Measurements from ENCODE around the gene LTB.

LTB gene

DNA sequence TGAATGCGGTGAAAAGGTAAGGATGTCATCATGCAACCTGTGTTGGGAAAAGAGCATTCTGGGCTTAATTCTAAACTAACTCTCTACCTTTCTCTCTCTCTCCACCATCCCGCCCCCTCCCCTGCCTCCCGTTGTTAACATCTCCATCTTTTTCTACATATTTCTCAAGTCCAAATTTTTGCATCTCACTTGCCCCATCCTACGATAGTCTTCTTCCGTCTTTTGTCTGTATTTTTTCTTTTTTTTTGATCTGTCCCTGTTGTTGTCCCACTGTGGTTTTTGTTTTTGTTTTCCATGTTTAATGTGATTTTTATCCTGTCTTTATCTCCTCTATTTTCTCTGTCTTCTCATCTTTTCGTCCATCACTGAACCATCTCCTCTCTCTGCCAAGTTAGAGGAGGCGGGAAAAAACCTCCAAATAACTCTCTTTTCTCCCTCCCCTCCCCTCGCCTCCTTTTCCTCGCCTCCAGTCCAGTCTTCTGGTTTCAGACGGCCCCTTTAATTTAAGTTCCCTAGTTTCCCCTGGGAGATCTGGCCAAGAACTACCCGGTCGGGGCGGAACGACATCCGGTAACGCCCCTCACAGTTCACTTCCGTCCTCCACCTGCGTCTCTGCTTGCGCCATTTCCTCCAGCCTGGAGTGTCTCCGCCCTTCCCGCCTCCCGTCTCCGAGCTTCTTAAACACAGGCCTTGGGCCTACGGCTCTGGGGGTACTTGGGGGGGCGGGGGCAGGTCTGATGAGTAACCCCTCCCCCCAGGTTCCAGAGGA, 35.1 kb downstream of the LTB start, which contains the start of gene NFKBIL1:
Gene NFKBIL1, plus strand, starts transcription at position 651 of the 769 bp plus-strand sequence. Its CDS starts 87 bp downstream, at position 738.
- peak; percentile 91 for DNase-seq

DNA sequence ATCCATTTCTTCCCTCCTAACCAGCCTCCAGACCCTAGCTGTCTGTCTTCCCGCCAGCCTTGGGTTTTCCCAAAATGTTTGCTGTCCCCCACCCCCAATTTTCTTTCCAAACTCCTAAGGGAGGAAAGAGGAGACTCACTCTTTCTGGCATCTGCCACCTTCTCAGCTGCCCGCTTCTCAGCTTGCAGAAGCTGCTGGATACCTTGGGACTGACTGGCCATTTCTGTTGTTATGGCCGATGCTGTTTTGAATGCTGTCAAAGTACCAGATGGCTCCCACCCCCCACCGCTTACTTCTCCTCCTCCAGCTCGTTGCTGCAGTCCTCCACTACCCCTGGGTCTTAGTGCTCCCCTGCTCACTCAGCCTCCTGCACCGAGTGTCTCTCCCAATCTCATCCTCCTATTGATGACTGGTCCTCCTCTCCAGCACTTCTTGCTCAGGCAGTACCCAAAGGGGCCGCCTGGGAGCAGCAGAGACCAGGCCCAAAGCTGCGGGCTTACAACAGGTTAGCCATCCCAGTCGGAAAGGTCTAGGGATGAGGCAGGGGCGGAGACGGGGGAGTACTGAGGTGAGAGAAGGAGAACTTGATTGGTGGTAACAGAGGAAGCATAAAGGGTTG, 35.8 kb downstream of the LTB start, which contains the start of gene ATP6V1G2:
Gene ATP6V1G2, minus strand, starts transcription at position 270 of the 619 bp plus-strand sequence. Its CDS starts 49 bp downstream, at position 221.
- DNase-seq = peak; percentile 85

DNA sequence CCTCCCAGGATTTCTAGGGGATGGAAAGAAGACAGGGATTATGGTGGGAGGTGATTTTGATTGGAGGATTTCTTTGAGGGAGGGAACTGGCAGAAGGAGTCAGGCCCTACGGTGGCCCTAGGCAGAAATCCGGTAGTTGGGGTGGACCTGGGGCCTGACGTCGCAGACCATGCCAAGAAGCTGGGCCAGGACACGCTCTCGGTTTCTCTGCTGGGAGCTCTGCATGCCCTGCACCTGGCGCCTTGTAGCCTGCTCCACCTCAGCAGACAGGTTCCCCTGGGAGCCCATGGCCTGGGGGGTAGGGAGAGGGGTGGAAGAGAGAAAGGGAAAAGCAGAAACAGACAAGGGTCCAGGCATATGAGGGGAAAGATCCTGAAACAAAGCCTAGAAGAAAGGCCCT, 36.9 kb downstream of the LTB start:
- DNase-seq = no peak

DNA sequence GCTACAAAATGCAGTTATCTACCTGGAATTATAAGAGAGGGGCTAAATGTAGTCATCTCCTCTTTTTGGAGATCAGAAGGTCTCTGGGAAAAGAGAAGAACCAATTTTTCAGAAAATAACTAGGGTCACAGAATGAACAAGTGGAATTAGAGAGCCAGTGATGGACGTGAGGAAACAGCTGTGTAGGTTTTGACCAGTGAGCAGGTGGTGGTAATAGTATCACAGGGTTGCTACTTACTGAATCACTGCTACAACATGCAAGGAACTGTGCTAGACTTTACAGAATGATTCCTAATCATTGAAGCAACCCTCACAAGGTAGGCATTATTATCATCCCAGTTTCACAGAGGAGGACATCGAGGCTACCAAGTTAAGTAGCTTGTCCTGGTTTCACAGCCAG, 37.5 kb downstream of the LTB start:
- no peak for DNase-seq

DNA sequence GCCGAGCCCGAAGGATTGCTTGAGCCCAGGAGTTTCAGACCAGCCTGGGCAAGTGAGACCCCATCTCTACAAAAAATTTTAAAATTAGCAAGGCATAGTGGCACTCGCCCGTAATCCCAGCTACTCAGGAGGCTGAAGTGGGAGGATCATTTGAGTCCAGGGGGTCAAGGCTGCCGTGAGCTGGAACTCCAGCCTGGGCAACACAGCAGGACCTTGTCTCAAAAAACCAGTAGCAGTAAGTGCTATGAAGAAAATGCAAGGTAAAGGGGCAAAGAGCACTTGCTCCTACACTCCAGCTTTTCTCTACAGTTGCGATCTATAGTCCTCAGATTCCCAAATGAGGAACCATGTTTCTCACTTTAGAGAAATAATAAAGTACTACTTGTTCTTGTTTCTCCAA, 38.6 kb downstream of the LTB start:
- DNase-seq = no peak

DNA sequence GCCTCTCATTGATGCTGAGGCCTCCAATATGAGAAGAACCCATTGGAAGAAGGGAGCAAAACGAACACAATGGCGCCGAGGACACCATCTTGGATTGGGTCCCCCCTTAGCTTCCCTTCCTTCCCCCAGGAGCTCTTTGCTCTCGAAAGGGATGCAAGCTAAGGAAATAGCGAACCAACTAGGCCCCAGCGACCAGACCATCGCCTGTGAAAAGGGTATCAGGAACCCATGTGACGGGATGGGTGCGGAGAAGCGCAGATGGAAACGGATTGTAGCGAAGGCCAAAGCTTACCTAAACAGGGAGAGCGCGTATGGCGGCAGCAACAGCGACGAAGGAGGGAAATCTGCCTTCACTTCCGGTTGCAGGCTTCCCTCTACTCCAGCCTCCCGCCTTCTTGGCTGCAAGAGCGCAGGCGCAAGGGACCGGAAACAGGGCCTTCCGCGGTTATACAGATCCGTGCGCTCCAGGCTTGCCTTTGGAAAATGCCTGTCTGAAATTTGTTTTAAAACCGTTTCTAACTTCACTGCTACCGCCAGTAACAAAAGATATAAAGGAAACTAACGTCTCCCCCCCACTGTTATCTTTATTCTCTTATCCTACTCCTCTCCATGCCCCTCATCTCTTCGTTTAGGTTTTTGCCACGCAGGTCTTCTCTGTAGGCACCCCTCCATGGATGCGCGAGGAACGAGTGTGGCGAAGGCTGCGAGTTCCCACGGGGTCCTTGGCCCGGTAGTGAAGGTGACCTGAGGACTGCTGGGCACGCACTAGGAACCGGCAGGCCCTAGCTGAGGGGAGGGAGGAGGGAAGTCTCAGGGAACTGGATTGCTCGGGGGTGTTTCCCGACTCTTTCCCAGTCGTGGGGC, 40.3 kb downstream of the LTB start, which contains the start of gene DDX39B:
Gene DDX39B, minus strand, starts transcription at position 346 of the 864 bp plus-strand sequence. CDS start 1,471 bp downstream, outside the sequence.
- DNase-seq = peak; percentile 95

DNA sequence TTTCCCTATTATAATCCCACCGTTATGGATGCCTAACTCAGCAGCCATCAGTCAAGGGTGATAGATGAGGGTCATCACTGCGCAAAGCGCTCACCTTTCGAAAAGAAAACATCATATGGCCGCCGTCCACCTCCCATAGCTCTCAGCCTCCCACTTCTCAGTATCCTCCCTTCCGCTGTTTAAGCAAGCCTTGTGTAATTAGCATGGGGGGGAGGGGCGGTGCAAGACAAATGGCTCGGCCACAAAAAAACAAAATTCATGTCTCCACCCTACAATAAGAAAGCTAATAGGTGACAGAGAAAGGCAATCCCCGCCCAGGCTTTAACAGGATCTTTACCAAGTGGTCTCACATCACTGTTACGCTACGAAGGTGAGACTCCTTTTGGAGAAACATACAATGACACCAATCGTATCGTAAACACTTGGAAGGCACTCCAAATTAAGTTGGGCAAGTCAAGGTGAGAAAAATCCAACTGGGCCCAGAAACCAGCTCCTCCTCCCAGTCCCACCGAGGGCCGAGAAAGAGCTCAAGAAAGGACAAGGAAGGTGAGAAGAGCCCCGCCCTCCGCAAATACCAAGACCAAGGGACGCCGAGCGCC, 41.1 kb downstream of the LTB start:
- peak; percentile 71 for DNase-seq

DNA sequence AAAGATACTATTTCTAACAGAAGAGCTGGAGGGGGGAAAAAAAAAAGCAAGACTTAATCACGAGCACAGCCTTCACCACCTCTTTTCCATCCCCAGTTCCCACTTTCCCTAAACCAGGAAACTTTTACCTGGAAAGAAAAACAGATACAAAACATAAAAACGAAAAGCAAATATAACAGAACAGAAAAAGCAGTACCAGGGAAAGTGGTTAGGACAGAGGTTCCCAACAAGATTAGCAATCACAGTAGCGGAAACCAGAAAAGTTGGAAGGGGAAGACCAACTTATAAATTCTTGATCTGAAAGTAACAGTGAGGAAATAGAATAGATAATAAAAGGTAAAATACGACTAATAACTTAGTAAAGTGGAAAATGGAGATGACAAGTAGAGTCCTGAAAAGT, 41.6 kb downstream of the LTB start:
- no peak for DNase-seq

DNA sequence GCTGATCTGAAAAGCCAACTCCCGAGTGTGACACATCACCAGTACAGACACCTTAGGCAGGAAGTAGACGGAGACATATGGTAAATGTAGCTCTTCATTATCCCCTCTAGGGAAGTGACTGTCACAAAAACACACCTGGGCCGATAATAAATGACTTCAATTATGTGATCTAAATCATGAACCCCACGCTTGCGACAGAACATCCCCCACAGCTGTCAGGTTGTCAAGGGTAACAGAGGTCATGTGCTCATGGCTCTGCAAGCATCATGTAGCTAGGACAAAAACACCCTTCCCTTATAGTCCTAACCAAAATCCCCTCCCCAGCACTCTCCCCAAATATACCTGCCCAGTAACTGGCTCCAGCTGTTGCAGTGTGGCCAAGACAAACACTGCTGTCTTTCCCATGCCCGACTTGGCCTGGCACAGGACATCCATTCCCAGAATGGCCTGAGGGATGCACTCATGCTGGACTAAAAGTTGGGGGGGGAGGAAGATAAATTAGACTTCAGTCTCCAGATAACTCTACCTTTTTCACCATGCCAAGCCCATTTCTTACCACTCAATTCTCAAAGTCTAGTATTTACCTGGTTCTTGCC, 43.3 kb downstream of the LTB start:
- DNase-seq = no peak

DNA sequence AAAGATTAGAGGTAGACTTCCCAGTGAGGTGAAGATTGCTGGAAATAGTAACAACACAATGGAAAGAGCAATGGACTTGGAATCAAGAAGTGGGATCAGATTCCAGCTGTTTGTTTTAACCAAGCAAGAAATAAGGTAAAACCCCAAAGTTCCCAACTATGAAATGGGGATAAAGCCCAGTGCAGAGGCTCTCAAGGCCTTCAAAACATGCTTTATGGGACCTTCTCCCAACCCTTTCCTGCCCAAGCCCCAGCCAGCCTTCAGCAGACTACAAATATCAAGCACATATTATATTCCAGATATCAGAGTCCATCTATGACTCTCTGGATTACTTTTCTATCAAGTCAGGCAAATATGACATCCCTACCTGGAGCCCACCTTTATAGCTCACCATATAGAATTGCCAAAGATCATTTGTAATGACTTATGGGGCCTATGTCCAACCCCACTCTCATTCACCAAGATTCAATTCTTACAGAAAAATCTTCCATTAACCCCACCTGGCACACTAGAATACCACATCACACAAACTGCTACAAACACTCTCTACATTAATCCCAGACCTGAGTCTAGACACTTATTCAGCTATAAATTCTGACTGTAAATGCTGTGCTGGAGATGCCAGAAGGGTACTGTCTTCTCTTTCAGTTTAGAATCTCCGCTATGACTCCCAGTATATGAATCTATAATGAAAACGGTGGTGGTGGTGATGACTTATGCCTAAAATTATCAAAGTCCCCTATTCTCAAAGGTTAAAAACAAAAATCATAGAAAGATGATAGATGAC, 46.5 kb downstream of the LTB start:
- DNase-seq = no peak

DNA sequence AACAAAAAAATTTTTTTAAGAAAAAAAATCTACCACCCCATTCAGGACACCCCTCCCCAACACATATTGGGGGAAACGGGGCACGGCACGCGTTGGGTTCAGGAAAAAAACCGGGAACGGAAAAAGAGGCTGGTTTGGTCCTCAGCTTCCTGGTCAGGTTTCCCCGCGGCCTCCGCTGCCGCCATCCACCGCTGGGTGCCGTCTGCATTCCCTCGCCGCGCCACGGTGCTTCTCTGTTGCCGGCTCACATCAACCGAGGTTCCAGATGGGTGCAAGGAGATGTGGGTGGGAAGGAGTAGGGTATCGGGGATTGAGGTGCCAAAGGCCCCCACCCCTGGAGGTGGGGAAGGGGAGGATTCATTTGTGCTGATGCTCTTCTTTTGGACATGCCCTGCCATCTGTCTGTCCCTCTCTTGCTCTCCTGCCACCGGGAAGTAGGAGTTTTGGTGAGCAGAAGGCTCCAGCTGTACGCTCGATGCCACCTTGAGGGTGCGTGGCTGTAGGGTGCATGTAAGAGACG, 47.6 kb downstream of the LTB start:
- DNase-seq = no peak

DNA sequence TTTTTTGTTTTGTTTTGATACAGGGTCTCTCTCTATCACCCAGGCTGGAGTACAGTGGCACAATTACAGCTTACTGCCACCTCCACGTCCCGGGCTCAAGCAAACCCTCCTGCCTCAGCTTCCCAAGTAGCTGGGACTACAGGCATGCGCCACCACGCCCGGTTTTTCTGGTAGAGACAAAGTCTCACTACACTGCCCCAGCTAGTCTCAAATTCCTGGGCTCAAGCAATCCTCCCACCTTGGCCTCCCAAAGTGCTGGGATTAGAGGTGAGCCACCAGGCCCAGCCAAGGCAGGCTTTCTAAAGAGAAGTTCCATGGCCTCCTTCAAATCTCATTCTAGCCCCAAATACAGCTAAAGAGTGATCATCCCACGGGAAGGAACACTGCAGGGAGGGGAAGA, 48.2 kb downstream of the LTB start:
- DNase-seq = no peak

DNA sequence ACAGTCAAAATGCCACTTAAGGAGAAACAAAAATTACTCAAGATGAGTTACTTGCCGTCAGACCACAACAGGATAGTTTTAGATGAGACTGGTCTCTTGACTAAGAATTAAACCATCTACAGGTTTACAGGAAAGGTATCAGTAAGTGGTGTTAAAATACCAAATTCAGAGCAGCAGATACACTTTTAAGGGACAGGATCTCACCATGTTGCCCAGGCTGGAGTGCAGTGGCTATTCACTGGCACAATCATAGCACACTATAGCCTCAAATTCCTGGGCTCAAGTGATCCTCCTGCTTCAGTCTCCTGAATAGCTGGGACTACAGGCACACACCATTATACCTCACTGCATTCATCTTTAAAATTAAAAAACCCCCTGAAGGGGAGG, 48.8 kb downstream of the LTB start:
- DNase-seq = no peak

DNA sequence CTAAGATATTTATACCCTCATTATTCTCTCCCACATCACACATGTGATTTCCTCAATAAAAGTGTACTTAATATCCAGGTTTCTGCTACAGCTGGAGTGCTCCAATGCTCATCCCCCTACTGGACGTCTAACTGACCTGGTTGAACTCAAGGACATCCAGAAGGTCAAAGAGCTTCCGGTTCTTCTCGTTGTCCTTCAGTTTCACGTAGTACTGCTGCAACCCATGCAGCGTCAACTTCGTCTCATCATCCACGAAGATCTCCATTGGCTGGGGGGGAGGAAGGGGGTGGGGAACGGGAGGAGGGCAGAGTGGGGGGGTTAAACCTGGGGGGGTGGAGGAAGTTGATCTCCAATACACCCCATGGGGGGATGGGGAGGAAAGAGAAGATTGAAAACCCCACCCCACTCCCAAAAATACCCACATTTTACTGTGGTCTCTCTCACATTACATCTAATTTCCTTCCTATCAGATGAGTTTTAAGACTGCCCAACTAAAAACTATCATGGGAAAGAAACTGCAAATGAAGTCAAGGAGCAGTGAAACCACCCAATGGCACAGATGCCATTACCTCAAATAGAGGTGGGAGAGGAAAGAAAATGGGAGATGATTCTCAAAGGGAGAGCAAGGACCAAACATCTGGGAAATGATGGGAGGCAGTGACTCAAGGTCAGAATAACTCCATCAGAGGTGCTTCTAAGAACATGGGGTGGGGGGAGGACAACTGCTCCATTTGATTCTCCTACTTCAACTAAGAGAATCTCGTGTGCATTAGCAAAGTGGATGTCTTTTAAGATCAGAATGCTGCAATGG, 49.4 kb downstream of the LTB start:
- no peak for DNase-seq

DNA sequence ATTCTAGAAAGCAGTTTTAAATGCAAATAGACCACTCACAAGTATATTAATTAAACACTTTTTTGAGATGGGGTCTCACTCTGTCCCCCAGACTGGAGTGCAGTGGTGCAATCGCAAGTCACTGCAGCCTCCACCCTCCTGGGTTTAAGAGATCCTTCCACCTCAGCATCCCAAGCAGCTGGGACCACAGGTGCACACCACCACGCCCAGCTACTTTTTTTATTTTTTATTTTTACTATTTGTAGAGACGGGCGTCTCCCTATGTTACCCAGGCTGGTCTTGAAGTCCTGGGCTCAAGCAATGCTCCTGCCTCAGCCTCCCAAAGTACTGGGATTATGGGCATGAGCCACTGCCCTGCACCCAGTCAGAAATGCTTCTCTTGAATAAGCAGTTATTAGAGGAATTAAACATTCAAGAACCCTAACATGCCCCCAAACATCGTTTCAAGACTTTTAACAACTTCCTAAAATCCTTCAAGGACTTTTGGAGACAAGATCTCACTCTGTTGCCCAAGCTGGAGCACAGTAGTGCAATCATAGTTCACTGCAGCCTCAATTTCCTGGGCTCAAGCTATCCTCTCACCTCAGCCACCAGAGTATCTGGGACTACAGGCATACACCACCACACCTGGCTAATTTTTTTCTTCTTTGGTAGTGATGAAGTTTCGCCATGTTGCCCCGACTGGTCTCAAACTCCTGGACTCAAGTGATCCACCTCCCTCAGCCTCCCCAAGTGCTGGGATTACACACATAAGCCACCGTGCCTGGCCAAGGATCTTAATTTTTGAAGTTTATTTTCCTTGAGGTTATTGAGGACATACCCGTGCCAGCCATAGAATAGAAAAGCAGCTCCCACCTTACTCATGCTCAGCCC, 50.2 kb downstream of the LTB start:
- no peak for DNase-seq

DNA sequence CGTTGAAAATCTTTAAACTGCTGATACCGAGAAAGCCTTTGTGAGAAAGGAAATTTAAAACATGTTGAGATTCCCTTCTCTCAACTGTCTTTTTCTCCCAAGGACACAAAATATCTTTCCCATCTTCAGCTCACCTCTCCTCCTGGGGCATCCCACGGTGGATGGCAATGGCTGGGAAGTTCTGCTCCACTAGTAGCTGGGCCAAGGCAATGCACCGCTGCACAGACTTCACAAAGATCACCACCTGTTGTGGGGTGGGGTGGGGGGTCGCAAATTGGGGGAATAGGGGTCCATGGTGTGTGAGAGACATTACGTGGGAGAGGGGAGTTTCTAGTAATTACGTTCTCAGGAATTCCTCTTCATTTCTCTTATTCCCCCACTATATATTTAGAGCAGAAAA, 51.1 kb downstream of the LTB start:
- DNase-seq = no peak

DNA sequence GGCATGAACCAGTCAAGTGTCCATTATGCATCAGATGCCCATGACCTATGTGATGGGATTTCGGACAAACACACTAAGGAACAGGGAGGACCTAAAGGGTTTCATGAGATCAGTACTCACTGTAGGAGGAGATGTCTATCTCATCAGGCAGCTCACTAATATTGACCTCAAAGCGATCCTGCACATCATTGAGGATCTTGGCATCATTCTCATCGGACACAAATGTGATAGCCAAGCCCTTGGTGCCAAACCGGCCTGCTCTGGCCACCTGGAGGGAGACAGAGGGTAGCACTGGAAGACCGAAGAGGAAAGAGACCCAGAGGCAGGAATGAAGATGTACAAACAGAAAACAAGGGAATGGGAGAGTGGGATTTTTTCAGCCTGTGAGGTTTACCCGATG, 51.6 kb downstream of the LTB start:
- DNase-seq = no peak
